HFF-Myc (cell line): ENCODE results near the gene ZNF770.
"Not testable (repeated sequence)": the region's sequence is repeated elsewhere in the genome, so short reads cannot be mapped to it uniquely, and the experiment has no call there.

Experiments
- DNase-seq: peaks from one replicate; pipeline ENCODE4 v3.0.0-alpha.2; 2011; ENCODE audit warnings: low read depth; ENCODE audit errors: extremely low read depth
- H3K4me3 ChIP-seq: replicated peaks from 2 replicates; pipeline ENCODE4 v1.5.1; 2011; ENCODE audit warnings: low read depth, mild to moderate bottlenecking, control low read depth, low read length
- CTCF ChIP-seq: IDR thresholded peaks from 2 replicates; pipeline ENCODE4 v1.5.1; 2012; ENCODE audit warnings: mild to moderate bottlenecking, low read depth, low read length, control low read depth; ENCODE audit errors: missing control alignments

The ZNF770 gene

GRCh38 chr15:34941831-34942230 is 46.3 kb downstream of the ZNF770 start:
- no peak overlapping the region for H3K4me3 ChIP-seq
- TF ChIP-seq CTCF = no peak
- DNase-seq = no peak

- TF ChIP-seq CTCF = no peak
- DNase-seq = no peak
- no peak overlapping the region for H3K4me3 ChIP-seq
Observed at GRCh38 chr15:34941185-34941698, 46.8 kb downstream of the ZNF770 start.

- no peak for DNase-seq
- no peak overlapping the region for H3K4me3 ChIP-seq
- TF ChIP-seq CTCF = no peak
Observed at GRCh38 chr15:34933432-34933975, 54.6 kb downstream of the ZNF770 start.

- DNase-seq, H3K4me3 ChIP-seq: not testable (repeated sequence)
Observed at GRCh38 chr15:34928349-34928748, 59.7 kb downstream of the ZNF770 start.
